Measurements from ENCODE around the gene P2RY8. TPM values are rescaled to one million over a fixed set of nuclear protein-coding genes. Genes with fewer than 3 reads are reported as not detected.
"Not testable (repeated sequence)": the region's sequence is repeated elsewhere in the genome, so short reads cannot be mapped to it uniquely, and the experiment has no call there.

P2RY8 gene
- total RNA-seq, 2 donors from 2014 or later = 0.93 to 1.3 TPM

DNA sequence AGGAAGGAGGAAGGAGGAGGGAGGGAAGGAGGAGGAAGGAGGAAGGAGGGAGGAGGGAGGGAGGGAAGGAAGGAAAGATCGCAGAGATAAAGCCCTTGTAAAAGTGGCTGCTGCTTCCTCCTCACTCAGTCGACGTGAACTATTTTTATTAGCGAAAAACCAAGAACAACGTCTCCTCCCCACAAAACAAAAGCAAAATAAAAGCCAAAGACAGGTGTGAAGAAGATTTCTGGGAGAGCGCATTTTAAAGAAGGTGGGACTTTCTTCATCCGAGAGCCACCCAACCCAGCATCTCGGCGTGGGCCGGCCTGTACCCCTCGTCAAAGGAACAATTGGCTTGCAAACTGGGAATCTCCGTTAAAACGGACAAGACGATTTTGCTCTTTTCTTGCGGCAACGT, 43.6 kb downstream of the P2RY8 start:
- Histone ChIP-seq H3K4me3 (no peak overlapping the region), H3K27me3 (no peaks in the 10 kb centered on the region), H3K36me3 (no peaks in the 10 kb centered on the region), H3K9me3 (no peaks in the 10 kb centered on the region), H3K4me1 (no peaks in the 10 kb centered on the region), H3K27ac (no peak overlapping the region)
- DNase-seq (ENCODE audit: low spot score) = no peak
- TF ChIP-seq CTCF (IDR thresholded peaks at IDR 0.05) = no peak

GRCh38 chrX:1492421-1493012, 44.5 kb downstream of the P2RY8 start:
- no peak overlapping the region for H3K27ac ChIP-seq
- H3K9me3 ChIP-seq = no peaks in the 10 kb centered on the region
- TF ChIP-seq CTCF (IDR thresholded peaks at IDR 0.05) = no peak
- no peaks in the 10 kb centered on the region for H3K27me3 ChIP-seq
- no peaks in the 10 kb centered on the region for H3K36me3 ChIP-seq
- peak; percentile 46 for DNase-seq (ENCODE audit: low spot score)
- H3K4me3 ChIP-seq = no peak overlapping the region
- no peaks in the 10 kb centered on the region for H3K4me1 ChIP-seq

DNA sequence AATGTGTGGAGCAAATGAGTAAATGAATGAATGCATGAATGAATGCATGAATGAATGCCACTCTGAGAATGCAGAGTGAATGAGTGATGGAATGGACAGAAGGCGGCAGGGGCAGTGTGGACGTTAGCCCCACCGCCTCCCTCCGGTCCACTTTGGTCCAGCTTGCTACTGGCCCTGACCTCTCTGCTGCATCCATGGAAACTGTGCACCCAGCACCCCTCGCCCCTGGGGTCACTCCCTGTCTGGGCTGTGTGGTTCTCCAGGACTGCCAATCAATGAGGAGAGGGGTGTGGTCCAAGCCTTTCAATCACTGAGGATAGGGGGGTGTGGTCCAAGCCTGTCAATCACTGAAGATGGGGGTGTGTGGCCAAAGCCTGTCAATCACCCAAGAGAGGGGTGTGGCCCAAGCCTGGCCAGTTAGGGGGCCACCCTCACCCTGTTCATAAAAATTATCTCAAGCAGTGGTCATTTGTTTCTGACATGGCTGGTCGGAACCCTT, 45.1 kb downstream of the P2RY8 start:
- H3K27me3 ChIP-seq = no peaks in the 10 kb centered on the region
- no peak overlapping the region for H3K4me3 ChIP-seq
- no peaks in the 10 kb centered on the region for H3K4me1 ChIP-seq
- H3K9me3 ChIP-seq = no peaks in the 10 kb centered on the region
- no peak overlapping the region for H3K27ac ChIP-seq
- DNase-seq (ENCODE audit: low spot score) = no peak
- H3K36me3 ChIP-seq = no peaks in the 10 kb centered on the region
- TF ChIP-seq CTCF (IDR thresholded peaks at IDR 0.05) = no peak

GRCh38 chrX:1491248-1491647, 45.7 kb downstream of the P2RY8 start:
- not testable (repeated sequence) for H3K27ac ChIP-seq; H3K4me3 ChIP-seq; H3K9me3 ChIP-seq; DNase-seq (ENCODE audit: low spot score); H3K36me3 ChIP-seq; H3K4me1 ChIP-seq; H3K27me3 ChIP-seq

GRCh38 chrX:1490723-1491122, 46.3 kb downstream of the P2RY8 start:
- DNase-seq (ENCODE audit: low spot score); H3K27me3 ChIP-seq; H3K27ac ChIP-seq; H3K4me3 ChIP-seq; H3K9me3 ChIP-seq; H3K36me3 ChIP-seq; H3K4me1 ChIP-seq: not testable (repeated sequence)

GRCh38 chrX:1489354-1489753, 47.6 kb downstream of the P2RY8 start:
- not testable (repeated sequence) for DNase-seq (ENCODE audit: low spot score); H3K4me3 ChIP-seq; H3K4me1 ChIP-seq; H3K27me3 ChIP-seq; H3K36me3 ChIP-seq; H3K27ac ChIP-seq; H3K9me3 ChIP-seq

DNA sequence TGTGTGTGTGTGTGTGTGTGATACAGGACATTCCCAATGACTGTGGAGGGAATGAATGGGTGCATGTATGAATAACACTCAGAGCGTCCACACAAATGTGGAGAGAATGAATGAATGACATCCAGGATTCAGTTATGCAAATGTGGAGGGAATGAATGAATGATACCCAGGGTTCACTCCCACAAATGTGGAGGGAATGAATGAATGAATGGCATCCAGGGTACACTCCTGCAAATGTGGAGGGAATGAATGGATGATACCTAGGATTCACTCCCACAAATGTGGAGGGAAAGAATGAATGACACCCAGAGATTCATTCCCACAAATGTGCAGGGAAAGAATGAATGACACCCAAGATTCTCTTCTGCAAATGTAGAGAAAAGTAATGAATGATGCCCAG, 48.2 kb downstream of the P2RY8 start:
- no peak for DNase-seq (ENCODE audit: low spot score)
- no peaks in the 10 kb centered on the region for H3K4me1 ChIP-seq
- H3K36me3 ChIP-seq = no peaks in the 10 kb centered on the region
- no peak for TF ChIP-seq CTCF (IDR thresholded peaks at IDR 0.05)
- H3K9me3 ChIP-seq = no peaks in the 10 kb centered on the region
- no peak overlapping the region for H3K27ac ChIP-seq
- H3K4me3 ChIP-seq = no peak overlapping the region
- H3K27me3 ChIP-seq = no peaks in the 10 kb centered on the region

All from right atrium auricular region (tissue), 2 donors.